GM18858 (cell line): ENCODE results near the gene EGFL7.
"Not testable (repeated sequence)": the region's sequence is repeated elsewhere in the genome, so short reads cannot be mapped to it uniquely, and the experiment has no call there.

Experiments used
- ATAC-seq: cut with Tn5 transposase; IDR thresholded peaks from one replicate; pipeline ENCODE4 v1.9.1; 2021; ENCODE audit not compliant: unreplicated experiment

The EGFL7 gene

GRCh38 chr9:136624184-136624951 is 38.3 kb upstream of the EGFL7 start:
- no peak for ATAC-seq

DNA sequence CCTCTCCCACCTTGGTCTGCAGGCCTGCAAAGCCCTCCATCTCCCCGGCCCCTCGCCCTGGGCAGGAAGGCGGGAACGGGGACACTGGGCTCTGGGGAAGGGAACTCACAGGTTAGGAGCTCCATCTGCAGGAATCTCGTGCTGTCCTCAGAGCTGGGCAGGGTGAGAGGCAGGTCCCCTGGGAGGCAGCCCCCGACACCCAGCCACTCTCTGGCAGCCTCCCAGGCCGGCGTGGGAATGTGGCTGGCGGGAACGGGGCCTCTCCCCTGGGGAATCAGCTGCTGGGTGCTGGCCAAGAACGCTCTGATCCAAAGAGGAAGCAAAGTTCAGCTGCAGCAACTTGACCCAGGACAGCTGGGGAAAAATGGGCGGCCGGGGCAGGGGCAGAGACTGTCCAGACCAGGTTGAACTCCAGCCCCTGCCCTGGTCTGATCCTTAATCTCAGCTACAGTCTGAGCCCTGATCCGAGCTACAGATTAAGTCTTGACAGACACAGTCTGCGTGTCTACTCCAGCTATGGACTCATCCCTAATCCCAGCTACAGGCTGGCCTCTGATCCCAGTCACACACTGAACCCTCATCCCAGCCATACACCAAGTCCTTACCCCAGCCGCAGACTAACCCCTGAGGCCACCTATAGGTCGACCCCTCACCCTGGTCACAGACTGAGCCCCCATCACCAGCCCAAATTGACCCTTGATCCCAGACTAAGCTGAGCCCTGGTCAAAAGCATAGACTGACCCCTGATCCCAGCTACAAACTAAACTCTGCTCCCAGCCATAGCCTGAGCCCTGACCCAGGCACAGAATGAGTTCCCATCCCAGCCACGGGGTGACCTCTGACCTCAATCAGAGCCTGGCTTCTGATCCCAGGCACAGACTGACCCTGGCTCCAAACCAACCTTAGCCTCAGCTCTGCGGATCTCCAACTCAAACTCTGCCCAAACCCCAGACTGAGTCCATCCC is 37.3 kb upstream of the EGFL7 start:
- ATAC-seq: no peak

GRCh38 chr9:136626066-136626725 is 36.5 kb upstream of the EGFL7 start:
- no peak for ATAC-seq

GRCh38 chr9:136626740-136627642 is 35.7 kb upstream of the EGFL7 start:
- no peak for ATAC-seq

- ATAC-seq: no peak
Observed at GRCh38 chr9:136627703-136628102, 35.0 kb upstream of the EGFL7 start.

DNA sequence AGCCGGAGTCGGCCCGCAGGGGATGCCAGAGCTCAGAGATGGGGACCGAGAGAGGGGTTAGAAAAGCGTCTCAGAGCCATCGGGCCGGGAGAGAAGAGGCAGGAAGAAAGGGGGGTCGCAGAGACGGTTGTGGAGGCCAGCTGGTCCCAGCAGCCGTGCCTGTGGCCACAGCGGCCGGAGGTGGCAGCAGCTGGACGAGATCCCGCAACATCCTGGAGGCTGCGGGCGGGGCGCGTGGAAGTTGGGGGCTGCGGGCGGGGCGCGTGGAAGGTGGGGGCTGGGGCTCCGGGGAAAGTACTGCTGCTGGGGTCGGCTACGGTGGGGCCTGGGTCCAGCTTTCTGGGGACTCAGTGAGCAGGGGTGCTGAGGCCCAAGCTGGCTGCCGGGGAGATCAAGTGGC is 34.4 kb upstream of the EGFL7 start:
- ATAC-seq: no peak

DNA sequence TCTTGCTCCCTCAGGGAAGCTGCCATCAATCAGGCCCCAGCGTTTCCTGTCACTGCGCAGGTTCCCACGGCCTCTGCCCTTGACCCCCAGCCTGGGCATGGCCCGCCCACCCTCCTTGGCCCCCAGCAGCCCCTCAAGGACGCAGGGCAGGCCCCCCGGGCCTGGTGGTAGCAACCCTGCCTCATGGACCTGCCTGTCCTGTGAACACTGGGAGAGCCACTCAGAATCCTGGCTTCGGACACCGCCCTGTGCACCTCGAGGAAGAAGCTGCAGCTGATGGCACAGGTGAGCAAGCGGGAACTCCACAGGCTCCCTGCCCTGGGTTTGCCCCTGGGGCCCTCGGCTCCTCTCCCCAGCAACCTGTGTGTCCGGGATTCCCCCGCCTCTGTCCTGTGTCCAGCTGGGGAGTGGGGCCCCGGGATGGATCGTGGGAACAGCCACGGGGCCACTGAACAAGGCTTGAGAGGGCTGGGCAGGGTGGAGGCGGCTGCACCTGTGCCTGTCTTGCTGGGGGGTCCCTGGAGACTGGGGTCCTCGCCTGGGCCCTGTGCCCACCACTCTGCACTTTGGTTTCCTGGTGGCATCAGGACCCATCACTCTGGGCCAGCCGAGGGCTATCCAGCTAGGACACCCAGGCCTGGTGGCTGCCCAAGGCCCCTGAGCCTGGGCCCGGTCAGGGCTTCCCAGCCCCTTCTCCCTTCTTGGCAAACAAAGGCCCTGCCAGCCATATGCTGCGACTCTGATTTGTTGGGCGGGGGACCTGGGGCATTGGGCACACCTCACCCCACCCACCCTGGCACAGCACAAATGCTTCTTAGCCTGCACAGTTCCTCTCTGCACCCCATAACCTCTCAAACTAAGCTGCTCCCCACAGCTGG is 33.5 kb upstream of the EGFL7 start:
- no peak for ATAC-seq

DNA sequence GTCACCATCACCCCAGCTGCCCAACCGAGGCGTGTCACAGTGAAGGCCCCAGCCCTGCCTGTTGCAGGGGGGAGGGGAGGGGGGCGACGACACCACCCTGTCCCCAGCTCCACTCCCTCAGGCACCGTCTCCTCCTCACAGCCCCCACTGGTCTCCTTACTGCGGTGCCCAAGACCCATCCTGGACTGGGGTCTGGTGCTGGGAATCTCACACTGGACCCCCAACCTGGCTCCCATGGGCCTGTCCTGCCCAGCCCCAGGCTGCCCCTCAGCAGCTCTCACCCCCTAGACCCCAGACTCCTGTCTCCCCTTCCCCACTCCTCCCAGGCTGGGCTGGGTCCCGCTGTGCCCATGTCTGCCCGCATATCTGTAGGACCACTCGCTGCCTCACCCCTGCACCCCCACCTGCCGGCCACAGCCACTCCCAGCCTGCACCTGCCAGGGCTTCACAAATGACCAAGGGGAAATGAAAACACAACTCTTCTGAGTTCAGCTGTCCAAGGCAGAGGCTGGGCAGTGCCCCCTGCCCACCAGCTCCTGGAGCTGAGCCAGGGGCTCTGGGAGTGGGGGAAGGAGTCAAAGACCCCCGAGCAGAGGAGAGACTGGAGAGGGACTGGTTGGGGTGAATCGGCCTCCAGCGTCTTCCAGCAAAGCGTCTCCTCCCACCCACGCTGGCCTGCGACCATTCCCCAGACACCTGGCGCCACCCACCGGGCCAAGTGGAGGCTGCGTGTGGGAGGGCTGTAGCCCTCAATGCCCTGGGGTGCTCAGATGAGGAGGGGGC is 32.6 kb upstream of the EGFL7 start:
- no peak for ATAC-seq

DNA sequence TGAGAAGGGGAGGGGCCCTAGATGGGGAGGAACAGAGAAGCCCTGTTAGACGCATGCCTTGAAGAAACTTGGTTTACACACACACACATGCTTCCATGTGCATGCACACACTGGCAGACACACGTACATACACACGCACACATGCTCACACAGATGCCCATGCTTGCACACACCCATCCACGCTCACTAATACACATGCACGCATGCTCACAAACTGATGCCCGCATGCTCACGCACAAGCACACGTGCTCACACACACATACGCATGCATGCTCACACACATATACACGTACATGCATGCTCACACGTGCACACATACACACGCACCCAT is 32.1 kb upstream of the EGFL7 start:
- ATAC-seq: no peak

DNA sequence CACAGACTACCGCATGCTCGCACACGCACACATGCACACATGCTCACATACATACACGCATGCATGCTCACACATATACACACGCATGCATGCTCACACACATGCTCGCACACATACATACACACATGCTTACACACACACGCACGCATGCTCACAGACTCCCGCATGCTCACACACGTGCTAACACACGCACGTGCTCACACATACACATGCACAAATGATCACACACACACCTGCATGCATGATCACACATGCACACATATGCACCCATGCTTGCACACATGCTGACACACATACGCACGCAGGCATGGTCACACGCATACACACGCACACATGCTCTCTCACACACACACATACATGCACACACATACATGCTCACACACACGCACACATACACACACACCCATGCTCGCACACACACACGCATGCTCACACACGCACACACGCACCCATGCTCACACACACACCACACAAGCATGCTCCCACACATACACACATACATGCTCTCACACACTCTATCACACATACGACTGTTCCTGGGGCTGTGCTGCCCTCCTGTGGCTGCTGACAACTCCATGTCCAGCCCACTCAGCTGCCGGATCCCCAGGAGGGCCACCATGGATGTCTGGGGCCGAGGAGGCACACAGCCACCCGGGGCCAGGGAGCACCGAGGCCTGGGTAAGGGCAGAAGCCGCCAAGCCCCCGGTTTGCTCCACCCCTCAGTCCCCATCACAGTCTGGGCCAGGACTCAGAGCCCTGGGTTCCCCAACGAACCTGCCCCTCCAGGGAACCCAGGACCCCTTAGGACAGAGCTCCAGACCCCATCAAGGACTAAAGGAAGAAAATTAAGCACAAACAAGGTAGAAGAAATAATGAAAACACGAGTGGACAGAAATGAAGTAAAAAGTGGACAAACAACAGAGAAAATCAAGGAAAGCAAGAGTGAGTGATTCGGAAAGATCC is 31.4 kb upstream of the EGFL7 start:
- no peak for ATAC-seq

DNA sequence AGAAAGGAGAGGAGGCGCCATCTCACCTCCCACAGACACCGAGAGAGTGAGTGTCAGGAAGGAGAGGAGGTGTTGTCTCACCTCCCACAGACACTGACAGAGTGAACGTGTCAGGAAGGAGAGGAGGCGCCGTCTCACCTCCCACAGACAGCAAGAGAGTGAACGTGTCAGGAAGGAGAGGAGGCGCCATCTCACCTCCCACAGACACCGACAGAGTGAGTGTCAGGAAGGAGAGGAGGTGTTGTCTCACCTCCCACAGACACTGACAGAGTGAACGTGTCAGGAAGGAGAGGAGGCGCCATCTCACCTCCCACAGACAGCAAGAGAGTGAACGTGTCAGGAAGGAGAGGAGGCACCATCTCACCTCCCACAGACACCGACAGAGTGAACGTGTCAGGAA is 30.6 kb upstream of the EGFL7 start:
- not testable (repeated sequence) for ATAC-seq

GRCh38 chr9:136632491-136633106 is 30.1 kb upstream of the EGFL7 start:
- ATAC-seq: not testable (repeated sequence)

DNA sequence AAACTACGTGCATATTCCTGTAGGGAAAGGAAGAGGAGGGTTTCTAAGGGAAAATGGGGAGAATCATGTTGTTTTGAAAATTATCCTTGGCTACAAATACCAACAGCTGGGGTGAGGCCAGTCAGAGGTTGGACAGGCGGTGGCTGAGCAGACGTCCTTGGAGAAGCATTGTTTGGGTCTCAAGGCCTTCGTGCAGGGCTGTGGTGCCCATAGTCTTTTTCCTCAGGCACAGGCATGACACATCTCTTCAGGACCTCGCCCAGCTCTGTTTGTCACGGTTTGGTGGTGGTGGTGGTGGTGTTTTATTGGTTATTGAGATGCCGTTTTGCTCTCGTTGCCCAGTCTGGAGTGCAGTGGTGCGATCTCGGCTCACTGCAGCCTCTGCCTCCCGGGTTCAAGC is 27.8 kb upstream of the EGFL7 start:
- ATAC-seq: no peak

DNA sequence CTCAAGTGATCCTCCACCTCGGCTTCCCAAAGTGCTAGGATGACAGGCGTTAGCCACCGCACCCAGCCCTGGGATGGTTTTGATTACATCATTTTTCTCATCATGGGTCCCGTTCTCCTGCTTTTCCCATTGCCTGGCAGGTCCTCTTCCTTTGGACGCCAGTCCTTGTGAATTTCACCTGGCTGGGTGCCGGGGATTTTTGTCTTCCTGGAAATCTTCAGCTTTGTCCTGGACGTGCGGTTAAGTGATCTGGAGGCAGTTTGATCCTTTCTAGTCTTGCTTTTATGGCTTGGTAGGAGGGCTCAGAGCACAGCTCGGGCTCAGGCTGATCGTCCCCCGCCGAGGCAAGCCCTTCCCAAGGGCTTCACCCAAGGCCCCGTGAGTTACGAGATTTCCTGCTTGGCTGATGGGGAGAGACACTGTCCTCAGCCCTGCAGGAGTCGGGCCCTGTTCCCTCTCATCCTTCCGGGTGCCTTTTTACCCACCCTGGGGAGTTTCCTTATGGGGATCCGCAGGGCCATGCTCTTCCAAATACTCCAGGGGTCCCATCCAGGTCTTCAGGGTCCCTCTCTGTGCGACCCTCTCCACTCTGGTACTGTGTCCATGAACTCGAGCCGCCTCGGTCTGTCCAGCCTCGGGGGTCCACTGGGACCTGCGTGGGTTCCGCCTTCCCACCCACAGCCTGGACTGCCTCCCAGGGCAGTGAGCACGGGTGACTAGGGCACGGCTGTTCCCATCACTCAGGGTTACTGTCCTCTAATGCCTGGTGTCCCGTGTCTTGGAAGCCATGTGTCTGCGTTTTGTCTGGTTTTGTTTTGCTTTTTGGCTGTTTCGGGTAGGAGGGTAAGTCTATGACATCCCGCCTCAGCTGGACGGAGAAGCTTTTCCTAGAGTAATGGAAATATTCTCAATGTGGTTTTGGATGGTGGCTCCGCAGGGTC is 22.3 kb upstream of the EGFL7 start:
- no peak for ATAC-seq

GRCh38 chr9:136642439-136642921 is 20.2 kb upstream of the EGFL7 start:
- ATAC-seq: no peak
